ENCODE data around the gene NDRG4. TPM values are rescaled to one million over a fixed set of nuclear protein-coding genes. Genes with fewer than 3 reads are reported as not detected.
A peak's percentile ranks its signal among the peaks of the same experiment; 100 is the strongest.

Gene NDRG4
- total and polyA plus RNA-seq, 2 donors from 2014 or later = 1.7 to 5.7 TPM

DNA sequence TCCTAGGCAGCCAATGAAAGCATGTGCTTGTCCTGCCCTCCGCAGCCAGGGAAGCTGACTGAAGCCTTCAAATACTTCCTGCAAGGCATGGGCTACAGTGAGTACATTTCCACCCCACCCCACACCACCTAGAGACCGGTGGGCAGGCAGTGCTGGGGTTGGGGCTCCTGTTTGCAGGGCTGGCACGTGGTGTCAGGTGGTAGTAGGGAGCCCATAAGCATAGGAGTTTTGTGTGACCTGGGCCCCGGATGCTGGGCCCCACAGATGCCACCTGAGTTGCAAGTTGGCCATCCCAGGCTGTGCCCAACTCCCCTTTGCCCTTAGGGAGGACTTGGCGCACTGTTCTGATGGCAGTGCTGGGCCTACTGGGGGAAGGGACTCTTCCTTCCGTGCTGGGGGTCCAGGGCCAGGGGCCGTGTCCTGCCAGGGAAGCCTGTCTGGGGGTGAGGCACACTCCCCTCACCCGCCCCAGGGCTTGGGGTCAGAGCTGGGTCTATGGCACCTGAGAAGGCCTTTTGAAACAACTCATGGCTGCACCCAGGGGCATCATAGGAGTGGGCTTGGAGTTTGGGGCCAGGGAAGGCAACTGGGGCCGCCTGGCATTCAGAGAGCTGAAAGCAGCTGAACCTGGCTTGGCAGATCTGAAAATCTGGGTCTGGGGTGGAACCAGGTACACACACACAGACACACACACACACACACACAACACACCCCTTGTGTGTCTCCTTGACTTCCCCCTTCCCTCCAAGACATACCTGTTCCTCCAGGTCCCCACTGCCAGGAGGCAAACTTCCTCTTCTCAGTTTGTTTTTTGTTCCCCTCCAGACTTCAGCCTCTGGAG, 9.5 kb downstream of the NDRG4 start:
- no peaks in the 10 kb centered on the region for H3K27me3 ChIP-seq (ENCODE audit: control insufficient read depth, insufficient read depth, low read length)
- no peak overlapping the region for H3K4me3 ChIP-seq (ENCODE audit: low read length in 3 of 3)
- FAIRE-seq (no peak), DNase-seq (peak in 1 of 5 donors; percentile 42)
- no peaks in the 10 kb centered on the region for H3K36me3 ChIP-seq (ENCODE audit: control insufficient read depth in 2 of 3, insufficient read depth in 3 of 3, low read length in 3 of 3)
- H3K9ac ChIP-seq (ENCODE audit: low read length in 3 of 3) = no peak overlapping the region
- intact Hi-C loops (cut with DNase I) = no loop called here
- H3K9me3 ChIP-seq (ENCODE audit: control insufficient read depth in 2 of 3, insufficient read depth in 1 of 3, low read length in 3 of 3) = no peaks in the 10 kb centered on the region
- no peaks in the 10 kb centered on the region for H3K4me1 ChIP-seq (ENCODE audit: control insufficient read depth in 2 of 3, insufficient read depth in 2 of 3, low read depth in 1 of 3, low read length in 3 of 3)
- no peak overlapping the region for H3K27ac ChIP-seq (ENCODE audit: low read depth in 2 of 2, low read length in 2 of 2)
- TF ChIP-seq, protein P1, sequence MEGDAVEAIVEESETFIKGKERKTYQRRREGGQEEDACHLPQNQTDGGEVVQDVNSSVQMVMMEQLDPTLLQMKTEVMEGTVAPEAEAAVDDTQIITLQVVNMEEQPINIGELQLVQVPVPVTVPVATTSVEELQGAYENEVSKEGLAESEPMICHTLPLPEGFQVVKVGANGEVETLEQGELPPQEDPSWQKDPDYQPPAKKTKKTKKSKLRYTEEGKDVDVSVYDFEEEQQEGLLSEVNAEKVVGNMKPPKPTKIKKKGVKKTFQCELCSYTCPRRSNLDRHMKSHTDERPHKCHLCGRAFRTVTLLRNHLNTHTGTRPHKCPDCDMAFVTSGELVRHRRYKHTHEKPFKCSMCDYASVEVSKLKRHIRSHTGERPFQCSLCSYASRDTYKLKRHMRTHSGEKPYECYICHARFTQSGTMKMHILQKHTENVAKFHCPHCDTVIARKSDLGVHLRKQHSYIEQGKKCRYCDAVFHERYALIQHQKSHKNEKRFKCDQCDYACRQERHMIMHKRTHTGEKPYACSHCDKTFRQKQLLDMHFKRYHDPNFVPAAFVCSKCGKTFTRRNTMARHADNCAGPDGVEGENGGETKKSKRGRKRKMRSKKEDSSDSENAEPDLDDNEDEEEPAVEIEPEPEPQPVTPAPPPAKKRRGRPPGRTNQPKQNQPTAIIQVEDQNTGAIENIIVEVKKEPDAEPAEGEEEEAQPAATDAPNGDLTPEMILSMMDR (IDR thresholded peaks at IDR 0.05; ENCODE audit: borderline replicate concordance, extremely low read depth, insufficient read depth) = no peak

DNA sequence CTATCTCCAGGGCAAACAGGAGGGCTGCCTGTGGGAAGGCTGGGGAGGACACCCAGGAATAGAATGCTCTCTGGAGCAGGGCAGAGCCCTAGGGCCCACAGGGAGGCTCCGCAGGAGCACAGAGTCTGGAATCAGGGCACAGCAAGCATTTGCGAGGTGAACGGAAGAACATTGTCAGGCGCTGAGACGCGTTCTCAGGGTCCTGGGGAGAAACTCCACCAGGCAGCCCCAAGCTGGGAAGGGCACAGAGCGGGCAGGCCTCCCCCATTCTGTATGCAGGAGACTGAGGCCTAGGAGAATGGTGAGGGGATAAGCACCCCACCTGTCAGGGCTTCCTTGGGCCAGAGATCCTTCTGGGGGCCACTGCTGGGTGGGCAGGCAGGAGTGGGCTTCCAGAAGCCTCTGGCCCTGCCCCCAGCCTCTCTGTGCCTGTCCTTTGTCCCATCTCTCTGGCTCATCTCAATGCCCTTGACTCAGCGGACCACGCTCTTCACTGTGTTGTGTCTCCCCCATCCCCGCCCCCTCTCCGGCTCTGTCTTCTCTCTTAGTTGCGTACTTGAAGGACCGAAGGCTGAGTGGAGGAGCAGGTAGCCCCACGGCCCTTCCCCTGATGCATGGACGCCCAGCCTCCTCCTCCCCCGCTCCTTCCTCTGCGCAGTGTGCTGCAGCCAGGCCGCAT, 10.3 kb downstream of the NDRG4 start:
- no peak for FAIRE-seq
- intact Hi-C loops (cut with DNase I) = no loop called here

DNA sequence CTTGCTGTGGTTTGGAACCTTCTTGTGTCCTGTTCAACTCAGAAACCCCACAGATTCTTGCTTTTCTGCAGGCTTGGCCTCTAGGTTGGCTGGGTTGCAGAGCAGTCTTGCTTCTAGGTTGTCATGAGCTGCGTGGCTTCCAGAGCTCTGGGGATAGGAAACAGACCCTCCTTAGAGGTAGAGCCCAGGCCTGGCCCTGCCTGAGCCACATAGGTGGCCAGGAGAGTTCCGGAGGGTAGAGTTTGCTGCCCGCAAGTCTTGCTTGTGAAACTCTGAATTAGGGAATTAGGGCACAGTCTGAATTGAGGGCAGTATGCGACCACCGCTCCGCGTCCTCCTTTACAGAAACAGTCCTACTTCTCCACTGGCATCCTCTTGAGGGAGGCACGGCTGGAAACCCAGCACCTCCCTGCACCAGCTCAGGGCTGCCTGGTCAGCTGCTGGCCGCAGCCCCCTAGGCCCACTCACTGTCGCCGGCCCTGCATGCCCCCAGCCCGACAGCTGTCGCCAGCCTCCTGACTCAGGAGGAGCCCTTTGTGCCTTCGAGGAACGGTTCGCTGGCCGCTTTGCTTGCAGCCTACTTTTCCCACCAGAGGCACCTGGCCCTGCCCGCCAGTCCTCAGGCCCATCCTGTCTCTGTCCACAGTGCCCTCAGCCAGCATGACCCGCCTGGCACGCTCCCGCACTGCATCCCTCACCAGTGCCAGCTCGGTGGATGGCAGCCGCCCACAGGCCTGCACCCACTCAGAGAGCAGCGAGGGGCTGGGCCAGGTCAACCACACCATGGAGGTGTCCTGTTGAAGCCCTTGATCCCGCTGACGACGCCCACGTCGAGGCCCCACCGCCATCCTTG, 11.1 kb downstream of the NDRG4 start:
- intact Hi-C loops (cut with DNase I) = no loop called here
- FAIRE-seq (no peak), DNase-seq (peak in 2 of 5 donors; percentile 52 to 75)
- TF ChIP-seq, protein P1 (IDR thresholded peaks at IDR 0.05; ENCODE audit: borderline replicate concordance, extremely low read depth, insufficient read depth) = no peak
- Histone ChIP-seq H3K9ac (ENCODE audit: low read length in 3 of 3) (no peak overlapping the region), H3K9me3 (ENCODE audit: control insufficient read depth in 2 of 3, insufficient read depth in 1 of 3, low read length in 3 of 3) (no peaks in the 10 kb centered on the region), H3K36me3 (ENCODE audit: control insufficient read depth in 2 of 3, insufficient read depth in 3 of 3, low read length in 3 of 3) (no peaks in the 10 kb centered on the region), H3K27me3 (ENCODE audit: control insufficient read depth, insufficient read depth, low read length) (no peaks in the 10 kb centered on the region), H3K4me1 (ENCODE audit: control insufficient read depth in 2 of 3, insufficient read depth in 2 of 3, low read depth in 1 of 3, low read length in 3 of 3) (peaks cover 0 to 4% (median 0%) of the 10 kb centered on the region in 3 donors), H3K4me3 (ENCODE audit: low read length in 3 of 3) (no peak overlapping the region), H3K27ac (ENCODE audit: low read depth in 2 of 2, low read length in 2 of 2) (no peak overlapping the region)

More for the DNA sequence above, 10.3 kb downstream of the NDRG4 start:
- Histone ChIP-seq H3K36me3 (ENCODE audit: control insufficient read depth in 2 of 3, insufficient read depth in 3 of 3, low read length in 3 of 3) (no peaks in the 10 kb centered on the region), H3K4me1 (ENCODE audit: control insufficient read depth in 2 of 3, insufficient read depth in 2 of 3, low read depth in 1 of 3, low read length in 3 of 3) (peaks cover 0 to 4% (median 0%) of the 10 kb centered on the region in 3 donors), H3K9me3 (ENCODE audit: control insufficient read depth in 2 of 3, insufficient read depth in 1 of 3, low read length in 3 of 3) (no peaks in the 10 kb centered on the region), H3K4me3 (ENCODE audit: low read length in 3 of 3) (no peak overlapping the region), H3K27me3 (ENCODE audit: control insufficient read depth, insufficient read depth, low read length) (no peaks in the 10 kb centered on the region), H3K27ac (ENCODE audit: low read depth in 2 of 2, low read length in 2 of 2) (no peak overlapping the region), H3K9ac (ENCODE audit: low read length in 3 of 3) (no peak overlapping the region)
- peak in 2 of 5 donors; percentile 54 to 73 for DNase-seq
- TF ChIP-seq, protein P1 (IDR thresholded peaks at IDR 0.05; ENCODE audit: borderline replicate concordance, extremely low read depth, insufficient read depth) = no peak

Data from kidney (tissue), 14 donors.